ENCODE data around the gene TM2D3. TPM values are rescaled to one million over a fixed set of nuclear protein-coding genes. Genes with fewer than 3 reads are reported as not detected.

TM2D3 gene
- total and polyA plus RNA-seq, 10 of the 15 experiments (the other 5 are each of a cell fraction or from before 2014, with no cell fraction given), result 28.3 to 84.5 (median 45.0) TPM

GRCh38 chr15:101625184-101625583, 27.0 kb downstream of the TM2D3 start:
- ATAC-seq (no peak), DNase-seq (ENCODE audit: low read depth, low spot score) (no peak), FAIRE-seq (no peak)
- intact Hi-C loops (cut with micrococcal nuclease; ENCODE audit: unreplicated experiment), result no loop called here
- no peak overlapping the region for H3K4me2 ChIP-seq (ENCODE audit: control insufficient read depth, insufficient read depth)
- CTCF ChIA-PET, result interaction anchor here (1.1 kb wide), 1 partner anchor 15 kb away, joined by 4 read pairs; no protein-coding TSS in a partner anchor
- H3K27ac ChIP-seq (ENCODE audit: control insufficient read depth, insufficient read depth), result no peak overlapping the region
- peaks cover 12% of the 10 kb centered on the region for H3K9me3 ChIP-seq (replicated peaks; ENCODE audit: control insufficient read depth, insufficient read depth, low read length)
- H3K9ac ChIP-seq (ENCODE audit: control insufficient read depth, insufficient read depth, low read length), result no peak overlapping the region
- in situ Hi-C loops (cut with MboI), result no loop called here
- TF ChIP-seq, protein P1, sequence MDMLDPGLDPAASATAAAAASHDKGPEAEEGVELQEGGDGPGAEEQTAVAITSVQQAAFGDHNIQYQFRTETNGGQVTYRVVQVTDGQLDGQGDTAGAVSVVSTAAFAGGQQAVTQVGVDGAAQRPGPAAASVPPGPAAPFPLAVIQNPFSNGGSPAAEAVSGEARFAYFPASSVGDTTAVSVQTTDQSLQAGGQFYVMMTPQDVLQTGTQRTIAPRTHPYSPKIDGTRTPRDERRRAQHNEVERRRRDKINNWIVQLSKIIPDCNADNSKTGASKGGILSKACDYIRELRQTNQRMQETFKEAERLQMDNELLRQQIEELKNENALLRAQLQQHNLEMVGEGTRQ (IDR thresholded peaks at IDR 0.05; ENCODE audit: borderline replicate concordance, low read depth, low read length), result no peak
- TF ChIP-seq FOXM1 (IDR thresholded peaks at IDR 0.05; ENCODE audit: low read depth, low read length) (no peak), PRDM15 (CRISPR knock-in tag; IDR thresholded peaks at IDR 0.05) (no peak), NR2C1 (IDR thresholded peaks at IDR 0.05) (no peak)
- TF ChIP-seq, protein P2, sequence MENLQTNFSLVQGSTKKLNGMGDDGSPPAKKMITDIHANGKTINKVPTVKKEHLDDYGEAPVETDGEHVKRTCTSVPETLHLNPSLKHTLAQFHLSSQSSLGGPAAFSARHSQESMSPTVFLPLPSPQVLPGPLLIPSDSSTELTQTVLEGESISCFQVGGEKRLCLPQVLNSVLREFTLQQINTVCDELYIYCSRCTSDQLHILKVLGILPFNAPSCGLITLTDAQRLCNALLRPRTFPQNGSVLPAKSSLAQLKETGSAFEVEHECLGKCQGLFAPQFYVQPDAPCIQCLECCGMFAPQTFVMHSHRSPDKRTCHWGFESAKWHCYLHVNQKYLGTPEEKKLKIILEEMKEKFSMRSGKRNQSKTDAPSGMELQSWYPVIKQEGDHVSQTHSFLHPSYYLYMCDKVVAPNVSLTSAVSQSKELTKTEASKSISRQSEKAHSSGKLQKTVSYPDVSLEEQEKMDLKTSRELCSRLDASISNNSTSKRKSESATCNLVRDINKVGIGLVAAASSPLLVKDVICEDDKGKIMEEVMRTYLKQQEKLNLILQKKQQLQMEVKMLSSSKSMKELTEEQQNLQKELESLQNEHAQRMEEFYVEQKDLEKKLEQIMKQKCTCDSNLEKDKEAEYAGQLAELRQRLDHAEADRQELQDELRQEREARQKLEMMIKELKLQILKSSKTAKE (IDR thresholded peaks at IDR 0.05; ENCODE audit: low read depth, poor library complexity, severe bottlenecking), result no peak
- TF ChIP-seq, protein P3, sequence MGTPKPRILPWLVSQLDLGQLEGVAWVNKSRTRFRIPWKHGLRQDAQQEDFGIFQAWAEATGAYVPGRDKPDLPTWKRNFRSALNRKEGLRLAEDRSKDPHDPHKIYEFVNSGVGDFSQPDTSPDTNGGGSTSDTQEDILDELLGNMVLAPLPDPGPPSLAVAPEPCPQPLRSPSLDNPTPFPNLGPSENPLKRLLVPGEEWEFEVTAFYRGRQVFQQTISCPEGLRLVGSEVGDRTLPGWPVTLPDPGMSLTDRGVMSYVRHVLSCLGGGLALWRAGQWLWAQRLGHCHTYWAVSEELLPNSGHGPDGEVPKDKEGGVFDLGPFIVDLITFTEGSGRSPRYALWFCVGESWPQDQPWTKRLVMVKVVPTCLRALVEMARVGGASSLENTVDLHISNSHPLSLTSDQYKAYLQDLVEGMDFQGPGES (IDR thresholded peaks at IDR 0.05), result no peak
- H3K4me1 ChIP-seq (ENCODE audit: control insufficient read depth, insufficient read depth, low read length), result peaks cover 9% of the 10 kb centered on the region
- H3K4me3 ChIP-seq, result no peak overlapping the region
- H4K20me1 ChIP-seq (ENCODE audit: control insufficient read depth, insufficient read depth), result no peaks in the 10 kb centered on the region
- SMC1A ChIA-PET (ENCODE audit: uncharacterized antibody, unreplicated experiment), result no interaction called here
- H3K27me3 ChIP-seq (replicated peaks in 1 of 2; ENCODE audit: control insufficient read depth in 2 of 2, insufficient read depth in 2 of 2, low read length in 1 of 2), result no peaks in the 10 kb centered on the region
- BruUV-seq (replicated peaks), result no TSS peak
- RAD21 ChIA-PET (ENCODE audit: unreplicated experiment), result no interaction called here
- no peak overlapping the region for H2AFZ ChIP-seq (ENCODE audit: control insufficient read depth, low read depth, low read length)
- 78% methylated on average over 1 of the region's 1 CpG for WGBS (ENCODE audit: insufficient coverage, insufficient replicate concordance, low lambda C conversion rate, missing lambda C conversion rate)
- no peaks in the 10 kb centered on the region for H3K79me2 ChIP-seq (ENCODE audit: control insufficient read depth, insufficient read depth, low read length)
- POLR2A ChIA-PET, result interaction anchor here (0.6 kb wide), 1 partner anchor 14 kb away, joined by 3 read pairs; no protein-coding TSS in a partner anchor
- no peaks in the 10 kb centered on the region; a peak in 1 of 4 replicates for H3K36me3 ChIP-seq (ENCODE audit: control insufficient read depth in 2 of 2, insufficient read depth in 2 of 2, low read length in 1 of 2)
